ENCODE data around the gene TRIM67.
"Not testable (repeated sequence)": the region's sequence is repeated elsewhere in the genome, so short reads cannot be mapped to it uniquely, and the experiment has no call there.

The TRIM67 gene

GRCh38 chr1:231161667-231162296, at the start of gene TRIM67:
Gene TRIM67 (plus strand): TSS chr1:231162058. CDS start chr1:231162970, 912 bp downstream.
- peak; percentile 16 for DNase-seq

- no peak for DNase-seq
These were observed 45.1 kb upstream of the TRIM67 start for GRCh38 chr1:231116738-231117137.

GRCh38 chr1:231118704-231119453, 43.0 kb upstream of the TRIM67 start:
- DNase-seq = no peak

DNA sequence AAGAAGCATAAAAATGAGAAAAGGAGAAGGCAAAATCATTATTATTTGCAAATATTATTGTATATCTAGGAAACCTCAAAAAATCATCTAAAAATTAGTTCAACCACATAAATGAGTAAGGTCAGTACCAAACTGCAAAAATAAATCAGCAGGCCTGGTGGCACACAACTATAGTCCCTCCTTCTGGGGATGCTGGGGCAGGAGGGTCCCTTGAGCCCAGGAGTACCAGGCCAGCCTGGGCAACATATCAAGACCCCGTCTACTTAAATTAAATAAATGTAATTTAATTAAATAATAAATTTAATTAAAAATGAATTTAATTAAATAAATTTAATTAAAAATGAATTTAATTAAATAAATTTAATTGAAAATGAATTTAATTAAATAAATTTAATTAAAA, 40.3 kb upstream of the TRIM67 start:
- no peak for DNase-seq

DNA sequence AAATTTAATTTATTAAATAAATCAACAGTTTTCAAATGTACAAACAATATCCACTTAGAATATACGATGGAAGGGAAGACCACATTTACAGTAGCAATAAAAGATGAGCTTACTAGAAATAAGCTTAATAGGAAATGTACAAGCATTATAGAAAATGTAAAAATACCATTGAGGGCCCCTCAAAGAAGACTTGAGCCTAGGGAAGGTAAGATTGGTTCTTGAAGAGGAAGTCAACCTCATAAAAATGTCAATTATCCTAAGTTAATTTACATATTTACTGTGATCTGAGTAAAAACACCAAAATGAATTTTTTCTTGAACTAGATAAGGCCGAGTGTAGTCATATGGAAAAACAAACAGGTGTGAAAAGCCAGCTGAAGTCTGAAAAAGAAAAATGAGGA, 39.7 kb upstream of the TRIM67 start:
- no peak for DNase-seq

DNA sequence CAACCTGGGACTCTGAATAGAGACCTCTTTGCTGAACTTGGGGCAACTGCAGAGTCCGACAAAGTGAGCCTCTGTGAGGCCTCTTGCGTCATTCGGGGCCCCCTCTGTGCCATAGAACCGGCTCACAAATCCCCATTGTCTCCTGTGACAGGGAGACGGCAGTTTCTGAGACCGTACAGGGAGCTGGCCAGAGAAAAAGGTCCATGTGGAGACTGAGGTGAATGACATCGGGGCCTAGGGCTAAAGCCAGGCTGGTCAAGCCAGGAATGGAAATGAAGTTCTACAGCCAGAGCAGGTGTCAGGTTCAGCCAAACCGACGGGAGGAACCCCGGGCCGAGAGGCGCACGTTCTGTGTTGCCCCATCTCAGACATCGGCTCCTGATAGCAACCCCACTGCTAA, 37.1 kb upstream of the TRIM67 start:
- DNase-seq = no peak

DNA sequence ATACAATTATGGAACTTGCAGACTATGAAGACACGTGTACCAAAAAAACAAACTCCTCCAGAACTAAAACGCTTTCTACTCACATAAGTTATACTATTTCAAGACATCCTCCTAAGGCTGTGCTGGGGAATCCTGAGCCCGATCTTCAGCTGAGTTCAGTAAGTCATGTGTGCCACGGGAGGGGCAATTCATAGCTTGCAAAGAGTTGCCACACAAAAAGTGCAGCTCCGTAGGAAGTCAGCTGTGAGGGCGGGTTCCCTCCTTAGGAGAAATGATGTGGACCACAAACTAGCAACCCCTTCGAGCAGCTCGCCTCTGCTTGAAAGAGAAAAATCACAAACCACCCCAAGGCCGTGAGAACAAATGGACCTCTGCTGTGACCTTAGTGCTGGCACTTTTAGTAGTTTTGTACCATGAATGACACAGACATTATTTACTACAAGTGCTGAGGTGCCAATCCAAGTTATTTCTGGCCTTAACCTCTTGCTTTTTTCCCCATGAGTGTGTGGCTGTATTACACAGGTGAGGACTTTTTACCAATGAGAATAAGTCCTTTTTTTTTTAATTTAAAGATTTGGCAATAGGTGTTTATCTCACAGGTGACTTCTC, 35.8 kb upstream of the TRIM67 start:
- DNase-seq = no peak

- not testable (repeated sequence) for DNase-seq
These were observed 34.8 kb upstream of the TRIM67 start for GRCh38 chr1:231127106-231127505.

- DNase-seq = not testable (repeated sequence)
These were observed 33.4 kb upstream of the TRIM67 start for GRCh38 chr1:231128471-231128870.

GRCh38 chr1:231130544-231130943, 31.3 kb upstream of the TRIM67 start:
- DNase-seq = no peak

DNA sequence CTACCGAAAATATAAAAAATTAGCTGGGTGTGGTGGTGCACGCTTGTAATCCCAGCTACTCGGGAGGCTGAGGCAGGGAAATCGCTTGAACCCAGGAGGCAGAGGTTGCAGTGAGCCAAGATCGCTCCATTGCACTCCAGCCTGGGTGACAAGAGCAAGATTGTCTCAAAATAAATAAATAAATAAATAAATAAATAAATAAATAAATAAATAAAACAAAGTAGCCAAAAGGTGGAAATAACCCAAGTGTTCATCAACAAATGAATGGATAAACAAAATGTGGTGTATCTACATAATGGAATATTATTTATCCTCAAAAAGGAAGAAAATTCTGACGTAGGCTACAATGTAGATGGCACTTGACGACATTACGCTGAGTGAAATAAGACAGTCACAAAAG, 29.3 kb upstream of the TRIM67 start:
- not testable (repeated sequence) for DNase-seq

DNA sequence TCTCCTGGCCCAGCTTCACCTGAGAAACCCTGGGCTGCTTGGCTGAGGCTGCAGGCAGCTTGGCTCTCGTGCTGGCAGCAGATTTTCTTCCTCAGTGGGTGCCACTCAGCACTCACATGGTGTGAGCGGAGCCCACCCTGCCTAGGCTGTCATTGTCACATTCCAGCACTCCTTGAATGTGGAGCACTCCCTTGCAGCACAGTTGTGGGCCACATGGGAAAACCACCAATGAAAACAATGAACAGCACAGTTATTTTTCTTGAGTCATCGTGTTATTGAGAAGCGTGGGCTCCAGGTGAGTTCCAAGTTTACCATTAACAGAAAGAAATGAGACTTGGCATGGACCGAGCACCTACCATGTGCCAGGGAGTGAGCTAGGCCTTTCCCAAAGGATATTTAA, 27.2 kb upstream of the TRIM67 start:
- no peak for DNase-seq

- DNase-seq = no peak
These were observed 23.6 kb upstream of the TRIM67 start for GRCh38 chr1:231138236-231138635.

DNA sequence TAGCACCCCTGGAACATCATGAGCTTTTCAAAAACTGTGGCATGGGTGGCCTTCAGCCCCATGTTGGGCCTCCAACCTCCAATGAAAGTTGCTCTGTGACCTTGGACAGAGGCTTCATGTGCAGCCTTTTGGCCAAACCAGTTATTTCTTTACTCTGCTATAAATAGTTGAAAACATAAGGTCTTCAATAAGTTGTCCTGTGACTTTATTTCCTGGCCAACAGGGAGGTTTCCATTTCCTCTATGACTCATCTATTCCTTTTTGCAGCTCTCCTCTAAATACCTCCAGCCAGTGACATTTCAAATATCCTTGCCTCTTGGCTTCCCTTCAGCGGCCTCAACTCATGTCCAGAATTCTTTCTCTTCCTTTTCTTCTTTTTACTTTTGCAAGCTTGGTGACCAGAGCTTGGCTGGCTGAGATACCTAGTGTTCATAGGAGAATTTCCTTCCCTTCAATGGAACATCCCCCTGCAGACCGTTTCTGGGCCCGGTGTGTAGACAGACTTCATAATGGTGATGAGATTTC, 22.7 kb upstream of the TRIM67 start:
- no peak for DNase-seq

GRCh38 chr1:231139659-231140654, 21.9 kb upstream of the TRIM67 start:
- no peak for DNase-seq

GRCh38 chr1:231144416-231145193, 17.3 kb upstream of the TRIM67 start:
- no peak for DNase-seq

- DNase-seq = no peak
These were observed 14.0 kb upstream of the TRIM67 start for GRCh38 chr1:231147896-231148295.

GRCh38 chr1:231151811-231152210, 10.0 kb upstream of the TRIM67 start:
- no peak for DNase-seq

- no peak for DNase-seq
These were observed 8.1 kb upstream of the TRIM67 start for GRCh38 chr1:231153726-231154125.

- DNase-seq = no peak
These were observed 6.0 kb upstream of the TRIM67 start for GRCh38 chr1:231155808-231156207.

DNA sequence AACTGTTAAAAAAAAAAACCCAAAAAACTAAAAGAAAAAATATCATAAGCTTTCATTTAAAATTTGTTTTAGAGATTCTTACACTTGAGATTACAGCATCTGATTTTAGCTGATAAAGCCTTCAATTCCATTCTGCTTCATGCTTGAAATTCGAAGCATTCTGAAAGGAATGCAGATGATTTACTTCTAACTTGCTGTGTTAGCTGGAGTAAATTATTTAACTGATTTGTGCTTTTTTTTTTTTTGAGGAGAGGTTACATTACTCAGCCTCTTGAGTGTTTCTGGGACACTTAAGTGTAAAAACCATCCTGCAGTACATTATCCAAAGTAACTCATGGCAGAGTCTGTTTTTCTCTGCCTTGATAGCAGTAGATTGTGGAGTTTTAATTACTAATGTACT, 4.5 kb upstream of the TRIM67 start:
- no peak for DNase-seq

GRCh38 chr1:231158141-231158540, 3.7 kb upstream of the TRIM67 start:
- not testable (repeated sequence) for DNase-seq

Data from NCI-H524 treated with DMSO at 0.1 percent for 48 hours (cell line).